MCF 10A (cell line): ENCODE data around the gene PTPRQ. TPM values are rescaled to one million over a fixed set of nuclear protein-coding genes. Genes with fewer than 3 reads are reported as not detected.

ENCODE experiments used
- BruUV-seq: library from RNA; stranded (reverse); fragments of 400-500 nt; replicated peaks from 2 replicates; lab custom pipeline; 2021; lab: Mats Ljungman, UMichigan
- CTCF ChIA-PET: fragments of 300-600 bp; sonication (Branson Sonifier 250); formaldehyde crosslinking; extraction: SDS; loops from one replicate; lab custom pipeline; 2021; ENCODE audit warnings: antibody characterized with exemption, inconsistent platforms; lab: Yijun Ruan, JAX
- POLR2A ChIA-PET: fragments of 300-600, 350-650 bp; sonication (Branson Sonifier 250); formaldehyde crosslinking; extraction: SDS; loops from one replicate; lab custom pipeline; 2020; ENCODE audit warnings: antibody characterized with exemption, inconsistent platforms; lab: Yijun Ruan, JAX
- DNase-seq: peaks from one replicate; pipeline ENCODE4 v3.0.0-alpha.2; 2018; ENCODE audit not compliant: unreplicated experiment
- H3K27ac Mint-ChIP-seq: one replicate; pipeline ENCODE4 v1.8.0; 2022; ENCODE audit warnings: mild to moderate bottlenecking, low read depth, mixed read lengths; ENCODE audit not compliant: unreplicated experiment
- H3K27me3 Mint-ChIP-seq: one replicate; pipeline ENCODE4 v1.8.0; 2022; ENCODE audit warnings: mixed read lengths; ENCODE audit not compliant: insufficient read depth, unreplicated experiment
- H3K36me3 Mint-ChIP-seq: one replicate; pipeline ENCODE4 v1.8.0; 2022; ENCODE audit warnings: mild to moderate bottlenecking, moderate library complexity, mixed read lengths; ENCODE audit not compliant: insufficient read depth, unreplicated experiment
- H3K4me1 Mint-ChIP-seq: one replicate; pipeline ENCODE4 v1.8.0; 2022; ENCODE audit warnings: mixed read lengths; ENCODE audit not compliant: insufficient read depth, unreplicated experiment
- H3K4me3 Mint-ChIP-seq: one replicate; pipeline ENCODE4 v1.8.0; 2022; ENCODE audit warnings: mild to moderate bottlenecking, moderate library complexity, mixed read lengths; ENCODE audit not compliant: unreplicated experiment
- H3K9me3 Mint-ChIP-seq: one replicate; pipeline ENCODE4 v1.8.0; 2022; ENCODE audit warnings: mixed read lengths; ENCODE audit not compliant: unreplicated experiment
- CTCF ChIP-seq: fragments of 200-600 bp; IDR thresholded peaks from one replicate; pipeline ENCODE4 v1.8.0; 2022; ENCODE audit warnings: antibody characterized with exemption, mild to moderate bottlenecking; ENCODE audit not compliant: unreplicated experiment
- intact Hi-C: fragments of 100-400 bp; cut with micrococcal nuclease; formaldehyde crosslinking; loops from 2 replicates; pipeline ENCODE4 v1.14.1; 2022
- total RNA-seq: library from RNA; stranded (reverse); gene quantifications from 2 replicates; pipeline ENCODE4 v1.2.3, GENCODE V29; 2022

The PTPRQ gene
- total RNA-seq, 1 experiment from 2014 or later: not detected

- Mint-ChIP-seq H3K4me1 (no peaks in the 10 kb centered on the region), H3K36me3 (no peaks in the 10 kb centered on the region), H3K27ac (no peak overlapping the region), H3K27me3 (no peaks in the 10 kb centered on the region), H3K4me3 (no peak overlapping the region), H3K9me3 (no peaks in the 10 kb centered on the region)
- intact Hi-C loops: no loop called here
- ChIA-PET POLR2A (no interaction called here), CTCF (interaction anchor here (0.6 to 3.8 kb wide), 3 partner anchors 16 to 609 kb away, joined by 3 to 21 read pairs (median 4); no protein-coding TSS in a partner anchor)
- TF ChIP-seq CTCF: no peak
- DNase-seq: no peak
- no TSS peak for BruUV-seq
Measured at GRCh38 chr12:80582431-80582830, 138.4 kb downstream of the PTPRQ start.

GRCh38 chr12:80589077-80589476 is 145.0 kb downstream of the PTPRQ start:
- Mint-ChIP-seq H3K27me3 (no peaks in the 10 kb centered on the region), H3K9me3 (no peaks in the 10 kb centered on the region), H3K4me1 (no peaks in the 10 kb centered on the region), H3K27ac (no peak overlapping the region), H3K4me3 (no peak overlapping the region), H3K36me3 (no peaks in the 10 kb centered on the region)
- ChIA-PET POLR2A (no interaction called here), CTCF (interaction anchor here (0.8 to 0.9 kb wide), 2 partner anchors 9 to 13 kb away, joined by 3 read pairs; no protein-coding TSS in a partner anchor)
- no peak for TF ChIP-seq CTCF
- DNase-seq: no peak
- intact Hi-C loops: no loop called here
- no TSS peak for BruUV-seq

- H3K27me3 Mint-ChIP-seq: no peaks in the 10 kb centered on the region
- DNase-seq: no peak
- H3K36me3 Mint-ChIP-seq: no peaks in the 10 kb centered on the region
- no peaks in the 10 kb centered on the region for H3K9me3 Mint-ChIP-seq
- no TSS peak for BruUV-seq
- ChIA-PET CTCF (interaction anchor here (0.6 kb wide), 1 partner anchor 58 kb away, joined by 3 read pairs; no protein-coding TSS in a partner anchor), POLR2A (no interaction called here)
- intact Hi-C loops: no loop called here
- TF ChIP-seq CTCF: no peak
- no peaks in the 10 kb centered on the region for H3K4me1 Mint-ChIP-seq
- no peak overlapping the region for H3K27ac Mint-ChIP-seq
- no peak overlapping the region for H3K4me3 Mint-ChIP-seq
Measured at GRCh38 chr12:80590085-80590484, 146.1 kb downstream of the PTPRQ start.

- no peaks in the 10 kb centered on the region for H3K9me3 Mint-ChIP-seq
- H3K4me3 Mint-ChIP-seq: no peak overlapping the region
- H3K27me3 Mint-ChIP-seq: no peaks in the 10 kb centered on the region
- intact Hi-C loops: no loop called here
- BruUV-seq: no TSS peak
- no peak for TF ChIP-seq CTCF
- H3K36me3 Mint-ChIP-seq: no peaks in the 10 kb centered on the region
- no peaks in the 10 kb centered on the region for H3K4me1 Mint-ChIP-seq
- H3K27ac Mint-ChIP-seq: no peak overlapping the region
- ChIA-PET POLR2A (no interaction called here), CTCF (no interaction called here)
- no peak for DNase-seq
Measured at GRCh38 chr12:80593766-80594165, 149.7 kb downstream of the PTPRQ start.
